H1 (cell line): ENCODE measurements around the gene NAA38.

ENCODE experiments used
- EGR1 ChIP-seq: IDR thresholded peaks from 2 replicates; pipeline ENCODE4 v1.6.1; 2011; ENCODE audit warnings: low read depth, low read length, borderline replicate concordance
- EZH2 ChIP-seq: fragments of 200-600 bp; sonication (generic); IDR thresholded peaks from 2 replicates; pipeline ENCODE4 v1.7.1; 2012; ENCODE audit warnings: low read depth, mild to moderate bottlenecking, moderate library complexity, low read length, inconsistent platforms; ENCODE audit not compliant: severe bottlenecking
- JUN ChIP-seq: IDR thresholded peaks from 2 replicates; pipeline ENCODE4 v1.6.1; 2011; ENCODE audit warnings: low read depth, mild to moderate bottlenecking, improper control_type of control experiment, low read length
- KDM1A ChIP-seq: fragments of 200-600, 300-600 bp; sonication (generic); IDR thresholded peaks from 2 replicates; pipeline ENCODE4 v1.7.1; 2016; ENCODE audit warnings: mild to moderate bottlenecking, low read length, borderline replicate concordance
- RAD21 ChIP-seq, 2 experiments: IDR thresholded peaks in 1 of 2; conservative IDR thresholded peaks in 1 of 2; 2 replicates each; pipeline ENCODE4 v1.6.1; 2011; ENCODE audit warnings: low read depth in 2 of 2, low read length in 2 of 2, improper control_type of control experiment in 1 of 2, inconsistent platforms in 1 of 2, mild to moderate bottlenecking in 1 of 2, moderate library complexity in 1 of 2
- SP4 ChIP-seq: IDR thresholded peaks from 2 replicates; pipeline ENCODE4 v1.6.1; 2012; ENCODE audit warnings: low read length, inconsistent platforms
- TAF1 ChIP-seq: IDR thresholded peaks from 2 replicates; pipeline ENCODE4 v1.6.1; 2011; ENCODE audit warnings: mild to moderate bottlenecking, low read depth, low read length
- TBP ChIP-seq: IDR thresholded peaks from 2 replicates; pipeline ENCODE4 v1.6.1; 2011; ENCODE audit warnings: low read depth, low read length, improper control_type of control experiment
- TF ChIP-seq, protein P1 (sequence below), 3 experiments: IDR thresholded peaks; 1 replicate in 2 of 3; 2 replicates in 1 of 3; pipeline versions ENCODE4 v1.5.1 to v1.6.1; 2011; ENCODE audit warnings: low read length in 3 of 3, mild to moderate bottlenecking in 3 of 3, inconsistent platforms in 2 of 3, low read depth in 1 of 3, moderate library complexity in 1 of 3; ENCODE audit not compliant: insufficient read depth in 1 of 3; ENCODE audit errors: control extremely low read depth in 1 of 3
- TF ChIP-seq, protein P2 (sequence below): IDR thresholded peaks from 2 replicates; pipeline ENCODE4 v1.6.1; 2011; ENCODE audit warnings: low read depth, mild to moderate bottlenecking, low read length; ENCODE audit not compliant: insufficient read depth
- TF ChIP-seq, protein P3 (sequence below): IDR thresholded peaks from 2 replicates; pipeline ENCODE4 v1.6.1; 2012; ENCODE audit warnings: low read length, inconsistent platforms

DNA sequence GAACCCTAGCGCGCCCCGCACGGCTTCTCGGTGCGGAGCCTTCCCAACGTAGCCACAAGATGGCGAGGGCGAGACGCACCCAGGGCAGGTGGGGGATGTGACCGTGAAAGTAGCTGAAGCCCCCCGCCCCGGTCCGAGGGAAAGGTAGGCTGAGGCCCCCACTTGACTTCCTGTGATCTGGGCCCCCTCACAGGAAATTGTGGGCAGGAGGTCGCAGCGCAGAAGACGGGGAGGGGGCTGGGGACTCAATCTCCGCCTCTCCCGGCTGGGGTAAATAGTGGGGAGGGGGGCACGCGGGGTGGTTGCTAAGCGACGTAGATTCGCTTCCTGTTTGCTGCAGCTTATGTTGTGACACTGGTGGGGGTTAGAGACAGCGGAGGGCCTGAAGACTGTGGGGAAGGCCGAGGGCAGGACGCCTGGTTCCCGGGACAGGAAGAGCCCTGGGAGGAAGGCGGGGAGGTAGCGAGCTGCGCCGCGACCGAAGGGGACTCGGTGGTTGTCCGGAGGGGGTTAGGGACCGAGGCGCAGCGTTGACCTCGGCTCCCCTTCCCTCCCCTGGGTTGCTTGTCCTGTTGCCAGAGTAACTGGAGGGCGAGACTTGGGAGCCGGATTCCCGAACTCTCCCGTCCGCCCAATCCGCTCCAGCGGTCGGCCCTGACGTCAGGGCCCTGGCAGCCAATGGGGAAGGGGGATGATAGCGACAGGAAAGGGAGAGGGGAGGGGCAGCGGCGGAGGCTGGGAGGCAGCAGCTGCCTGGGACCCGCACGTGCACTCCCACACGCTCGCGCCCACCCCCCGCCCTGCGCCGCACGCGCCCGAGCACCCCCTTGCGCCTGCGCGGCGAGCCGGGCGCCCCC, 22.2 kb downstream of the NAA38 start:
- TF ChIP-seq EGR1 = no peak
- TF ChIP-seq, protein P1, sequence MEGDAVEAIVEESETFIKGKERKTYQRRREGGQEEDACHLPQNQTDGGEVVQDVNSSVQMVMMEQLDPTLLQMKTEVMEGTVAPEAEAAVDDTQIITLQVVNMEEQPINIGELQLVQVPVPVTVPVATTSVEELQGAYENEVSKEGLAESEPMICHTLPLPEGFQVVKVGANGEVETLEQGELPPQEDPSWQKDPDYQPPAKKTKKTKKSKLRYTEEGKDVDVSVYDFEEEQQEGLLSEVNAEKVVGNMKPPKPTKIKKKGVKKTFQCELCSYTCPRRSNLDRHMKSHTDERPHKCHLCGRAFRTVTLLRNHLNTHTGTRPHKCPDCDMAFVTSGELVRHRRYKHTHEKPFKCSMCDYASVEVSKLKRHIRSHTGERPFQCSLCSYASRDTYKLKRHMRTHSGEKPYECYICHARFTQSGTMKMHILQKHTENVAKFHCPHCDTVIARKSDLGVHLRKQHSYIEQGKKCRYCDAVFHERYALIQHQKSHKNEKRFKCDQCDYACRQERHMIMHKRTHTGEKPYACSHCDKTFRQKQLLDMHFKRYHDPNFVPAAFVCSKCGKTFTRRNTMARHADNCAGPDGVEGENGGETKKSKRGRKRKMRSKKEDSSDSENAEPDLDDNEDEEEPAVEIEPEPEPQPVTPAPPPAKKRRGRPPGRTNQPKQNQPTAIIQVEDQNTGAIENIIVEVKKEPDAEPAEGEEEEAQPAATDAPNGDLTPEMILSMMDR (IDR thresholded peaks at IDR 0.05; ENCODE audit: control extremely low read depth in 1 of 3, insufficient read depth in 1 of 3, low read depth in 1 of 3, low read length in 3 of 3) = peak; percentile 69 to 88 (median 73)
- 0 out of 2 replicates have a peak, but pooled peaks have one; percentile 42 for TF ChIP-seq SP4
- TF ChIP-seq, protein P2, sequence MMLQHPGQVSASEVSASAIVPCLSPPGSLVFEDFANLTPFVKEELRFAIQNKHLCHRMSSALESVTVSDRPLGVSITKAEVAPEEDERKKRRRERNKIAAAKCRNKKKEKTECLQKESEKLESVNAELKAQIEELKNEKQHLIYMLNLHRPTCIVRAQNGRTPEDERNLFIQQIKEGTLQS = no peak
- TF ChIP-seq, protein P3, sequence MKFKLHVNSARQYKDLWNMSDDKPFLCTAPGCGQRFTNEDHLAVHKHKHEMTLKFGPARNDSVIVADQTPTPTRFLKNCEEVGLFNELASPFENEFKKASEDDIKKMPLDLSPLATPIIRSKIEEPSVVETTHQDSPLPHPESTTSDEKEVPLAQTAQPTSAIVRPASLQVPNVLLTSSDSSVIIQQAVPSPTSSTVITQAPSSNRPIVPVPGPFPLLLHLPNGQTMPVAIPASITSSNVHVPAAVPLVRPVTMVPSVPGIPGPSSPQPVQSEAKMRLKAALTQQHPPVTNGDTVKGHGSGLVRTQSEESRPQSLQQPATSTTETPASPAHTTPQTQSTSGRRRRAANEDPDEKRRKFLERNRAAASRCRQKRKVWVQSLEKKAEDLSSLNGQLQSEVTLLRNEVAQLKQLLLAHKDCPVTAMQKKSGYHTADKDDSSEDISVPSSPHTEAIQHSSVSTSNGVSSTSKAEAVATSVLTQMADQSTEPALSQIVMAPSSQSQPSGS = no peak
- TF ChIP-seq JUN = no peak
- no peak for TF ChIP-seq EZH2
- TF ChIP-seq TAF1 = no peak; the same call in 1 of the 2 replicates
- peak; percentile 49 to 62; a peak in 3 of 4 replicates for TF ChIP-seq RAD21 (IDR thresholded peaks at IDR 0.05 in 1 of 2, conservative IDR thresholded peaks at IDR 0.05 in 1 of 2; ENCODE audit: low read depth in 2 of 2, low read length in 2 of 2)
- TF ChIP-seq KDM1A = no peak
- TF ChIP-seq TBP = 0 out of 2 replicates have a peak, but pooled peaks have one; percentile 18
